Measurements from ENCODE around the gene PTPRF.
A peak's percentile ranks its signal among the peaks of the same experiment; 100 is the strongest.

Gene PTPRF

GRCh38 chr1:43577655-43578542, 47.2 kb downstream of the PTPRF start:
- DNase-seq (ENCODE audit: low read depth in 4 of 4, low spot score in 1 of 4) = no peak

DNA sequence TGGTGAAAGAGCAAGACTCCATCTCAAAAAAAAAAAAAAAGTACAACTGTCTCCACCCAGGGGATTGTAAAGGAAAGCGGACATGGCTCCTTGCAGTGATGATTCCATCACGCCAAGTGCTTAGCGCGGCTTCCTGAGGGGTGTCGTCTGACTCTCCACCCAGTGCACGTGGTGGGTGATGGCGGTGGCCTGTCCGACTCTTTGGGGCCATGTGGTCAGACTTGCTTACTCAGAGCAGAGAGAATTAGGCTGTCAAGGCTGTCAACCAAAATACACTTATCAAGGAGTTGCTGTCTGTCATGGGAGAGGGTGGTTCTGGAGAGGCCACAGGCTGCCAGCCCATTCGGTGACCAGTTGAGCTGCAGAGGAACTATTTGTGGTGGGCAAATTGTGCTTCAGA, 49.4 kb downstream of the PTPRF start:
- no peak for DNase-seq (ENCODE audit: low read depth in 4 of 4, low spot score in 1 of 4)

DNA sequence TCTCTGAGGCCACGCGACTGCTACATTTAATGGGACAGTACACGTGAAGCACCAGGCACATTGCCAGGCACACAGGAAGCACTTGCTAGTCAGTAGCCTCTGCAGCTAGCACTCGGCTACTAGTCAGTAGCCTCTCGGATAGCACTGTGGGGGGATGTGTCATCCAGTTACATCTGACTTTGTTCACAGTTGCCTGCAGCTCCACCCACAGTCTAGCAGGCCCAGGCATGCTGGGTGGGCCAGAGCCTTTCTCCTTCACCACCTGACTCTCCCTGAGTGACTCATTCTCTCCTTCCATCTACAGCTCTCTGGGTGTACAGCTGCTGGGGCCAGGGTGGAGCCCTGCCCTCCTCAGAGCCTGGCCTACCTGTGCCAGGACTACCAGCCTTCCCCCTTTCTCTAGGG, 51.5 kb downstream of the PTPRF start:
- DNase-seq (ENCODE audit: low read depth in 4 of 4, low spot score in 1 of 4) = peak in 2 of 4 experiments; percentile 30 to 45

- DNase-seq (ENCODE audit: low read depth in 4 of 4, low spot score in 1 of 4) = no peak
Observed at GRCh38 chr1:43583058-43583457, 52.4 kb downstream of the PTPRF start.

DNA sequence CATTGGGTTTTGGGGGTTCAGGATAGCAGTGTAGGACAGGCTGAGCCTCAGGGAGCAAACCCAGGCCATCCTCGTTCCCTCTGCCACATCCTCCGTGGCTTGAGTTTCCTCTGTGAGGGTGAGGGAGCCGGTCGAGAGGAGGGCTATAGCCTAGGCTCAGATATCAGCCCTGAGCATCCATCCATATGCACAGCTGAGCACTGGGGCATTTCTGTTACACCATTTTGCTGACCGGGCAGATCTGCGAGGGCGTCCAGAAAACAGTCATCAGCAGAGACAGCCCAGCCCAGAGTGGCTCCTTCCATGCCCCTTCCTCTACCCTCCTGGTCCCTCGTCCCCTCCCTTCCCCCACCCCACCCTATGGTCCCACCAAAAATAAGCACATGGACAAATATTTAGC, 53.5 kb downstream of the PTPRF start:
- DNase-seq (ENCODE audit: low read depth in 4 of 4, low spot score in 1 of 4) = no peak

- DNase-seq (ENCODE audit: low read depth in 4 of 4, low spot score in 1 of 4) = no peak
Observed at GRCh38 chr1:43585557-43585956, 54.9 kb downstream of the PTPRF start.

DNA sequence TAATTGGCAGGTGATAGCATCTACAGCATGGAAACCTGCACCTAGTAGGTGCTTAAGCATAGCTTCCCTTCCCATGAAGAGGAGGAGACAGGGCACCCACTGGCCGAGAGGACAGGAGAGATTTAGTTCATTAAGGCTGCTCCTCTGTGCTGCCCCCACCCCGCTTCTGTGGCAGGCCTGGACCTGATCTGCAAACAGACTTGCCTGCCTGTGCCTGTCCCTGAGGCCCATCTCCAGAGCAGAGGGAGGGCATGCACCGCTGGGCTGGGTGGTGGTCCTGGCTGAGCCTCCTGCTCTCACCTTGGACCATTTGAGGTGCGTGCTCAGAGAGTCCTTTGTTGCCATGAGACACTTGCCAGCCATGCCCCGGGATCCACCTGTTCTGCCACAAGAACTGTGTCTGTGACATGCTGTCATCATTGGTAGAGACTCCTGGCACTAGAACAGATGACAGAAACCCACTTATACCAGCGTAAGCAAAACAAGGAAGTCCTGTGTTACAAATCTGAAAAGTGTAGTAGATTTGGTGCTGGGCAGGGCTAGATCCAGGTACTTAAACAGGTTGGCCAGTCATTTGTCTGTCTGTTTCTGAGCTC, 55.6 kb downstream of the PTPRF start:
- DNase-seq (ENCODE audit: low read depth in 4 of 4, low spot score in 1 of 4) = no peak

DNA sequence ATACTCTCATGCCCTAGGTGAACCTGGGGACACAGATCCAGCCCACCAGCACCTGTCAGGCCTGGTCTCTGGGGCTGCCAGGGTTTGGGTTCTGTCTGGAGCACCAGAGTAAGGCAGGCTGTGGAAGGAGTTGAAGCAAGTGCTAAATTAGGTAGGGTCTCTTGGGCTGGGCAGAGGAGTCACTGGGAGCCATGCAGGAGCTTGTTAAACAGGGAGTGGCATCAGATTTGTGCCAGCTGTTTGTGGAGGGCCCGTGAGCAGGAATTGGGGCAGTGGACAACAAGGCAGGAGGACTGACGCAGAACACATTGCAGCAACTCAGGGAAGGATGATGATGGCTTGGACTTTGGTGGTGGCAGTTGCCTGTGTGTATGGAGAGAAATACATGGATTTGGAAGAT, 56.3 kb downstream of the PTPRF start:
- DNase-seq (ENCODE audit: low read depth in 4 of 4, low spot score in 1 of 4) = no peak

DNA sequence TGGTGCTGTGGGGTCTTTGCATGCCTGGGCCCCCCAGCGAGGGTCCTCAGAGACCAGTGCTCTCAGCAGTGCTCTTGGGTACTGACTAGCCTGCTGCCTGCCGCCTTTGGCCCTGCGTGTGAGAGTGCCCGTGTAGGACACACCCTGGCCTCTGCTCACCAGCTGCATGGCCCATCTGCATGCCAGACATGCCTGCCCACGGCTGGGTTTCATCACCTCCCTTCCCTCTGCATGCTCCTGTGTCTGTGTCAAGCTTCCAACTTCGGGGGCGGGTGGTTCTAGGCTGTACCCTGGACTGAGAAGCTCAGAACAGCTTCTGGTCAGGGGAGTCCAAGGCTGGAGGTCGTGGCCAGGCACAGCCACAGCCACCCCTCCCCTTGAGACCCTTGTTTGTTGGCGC, 56.9 kb downstream of the PTPRF start:
- DNase-seq (ENCODE audit: low read depth in 4 of 4, low spot score in 1 of 4) = no peak

- DNase-seq (ENCODE audit: low read depth in 4 of 4, low spot score in 1 of 4) = no peak
Observed at GRCh38 chr1:43588592-43588991, 57.9 kb downstream of the PTPRF start.

GRCh38 chr1:43590388-43590925, 59.8 kb downstream of the PTPRF start:
- DNase-seq (ENCODE audit: low read depth in 4 of 4, low spot score in 1 of 4) = no peak

DNA sequence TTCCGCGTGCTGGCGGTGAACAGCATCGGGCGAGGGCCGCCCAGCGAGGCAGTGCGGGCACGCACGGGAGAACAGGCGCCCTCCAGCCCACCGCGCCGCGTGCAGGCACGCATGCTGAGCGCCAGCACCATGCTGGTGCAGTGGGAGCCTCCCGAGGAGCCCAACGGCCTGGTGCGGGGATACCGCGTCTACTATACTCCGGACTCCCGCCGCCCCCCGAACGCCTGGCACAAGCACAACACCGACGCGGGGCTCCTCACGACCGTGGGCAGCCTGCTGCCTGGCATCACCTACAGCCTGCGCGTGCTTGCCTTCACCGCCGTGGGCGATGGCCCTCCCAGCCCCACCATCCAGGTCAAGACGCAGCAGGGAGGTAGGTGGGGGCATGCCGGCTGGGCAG, 60.5 kb downstream of the PTPRF start:
- no peak for DNase-seq (ENCODE audit: low read depth in 4 of 4, low spot score in 1 of 4)

- DNase-seq (ENCODE audit: low read depth in 4 of 4, low spot score in 1 of 4) = no peak
Observed at GRCh38 chr1:43592051-43592665, 61.5 kb downstream of the PTPRF start.

GRCh38 chr1:43592974-43593683, 62.4 kb downstream of the PTPRF start:
- DNase-seq (ENCODE audit: low read depth in 4 of 4, low spot score in 1 of 4) = no peak

- DNase-seq (ENCODE audit: low read depth in 4 of 4, low spot score in 1 of 4) = no peak
Observed at GRCh38 chr1:43596579-43596978, 65.9 kb downstream of the PTPRF start.

GRCh38 chr1:43597028-43597427, 66.3 kb downstream of the PTPRF start:
- no peak for DNase-seq (ENCODE audit: low read depth in 4 of 4, low spot score in 1 of 4)

GRCh38 chr1:43597721-43598120, 67.0 kb downstream of the PTPRF start:
- no peak for DNase-seq (ENCODE audit: low read depth in 4 of 4, low spot score in 1 of 4)

DNA sequence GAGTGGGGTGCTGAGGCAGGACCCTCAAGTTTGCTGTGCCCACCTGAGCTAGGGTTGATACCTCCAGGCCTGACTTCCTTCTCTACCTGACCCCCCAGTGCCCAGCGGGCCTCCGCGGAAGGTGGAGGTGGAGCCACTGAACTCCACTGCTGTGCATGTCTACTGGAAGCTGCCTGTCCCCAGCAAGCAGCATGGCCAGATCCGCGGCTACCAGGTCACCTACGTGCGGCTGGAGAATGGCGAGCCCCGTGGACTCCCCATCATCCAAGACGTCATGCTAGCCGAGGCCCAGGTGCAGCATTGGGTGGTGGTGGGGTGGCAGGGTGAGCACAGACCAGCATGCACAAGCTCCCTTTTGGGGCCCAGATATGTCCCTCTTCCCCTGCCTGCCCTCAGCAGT, 67.9 kb downstream of the PTPRF start:
- DNase-seq (ENCODE audit: low read depth in 4 of 4, low spot score in 1 of 4) = no peak

GRCh38 chr1:43600033-43601020, 69.6 kb downstream of the PTPRF start:
- DNase-seq (ENCODE audit: low read depth in 4 of 4, low spot score in 1 of 4) = no peak

DNA sequence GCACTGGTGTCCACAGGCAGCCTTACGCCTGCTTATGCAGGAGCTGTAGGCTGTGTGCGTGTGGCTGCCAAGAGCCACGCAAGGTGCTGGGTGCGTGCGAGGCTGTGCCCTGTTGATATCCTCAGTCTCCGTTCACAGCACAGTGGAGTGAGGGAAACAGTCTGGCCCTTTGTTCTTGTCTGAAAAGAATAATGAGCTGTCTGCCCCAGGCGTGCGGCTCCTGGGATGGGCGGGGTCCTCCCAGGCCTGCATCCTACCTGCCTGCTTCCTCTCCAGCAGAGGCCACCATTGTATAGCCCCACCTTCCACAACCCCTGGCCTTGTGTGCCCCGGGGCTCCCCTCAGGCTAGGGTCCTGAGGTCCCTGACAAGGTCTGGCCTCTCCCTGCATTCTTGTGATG, 72.3 kb downstream of the PTPRF start:
- DNase-seq (ENCODE audit: low read depth in 4 of 4, low spot score in 1 of 4) = no peak

All from stimulated activated CD4-positive, alpha-beta T cell treated with anti-CD3 and anti-CD28 coated beads, Interleukin-1b, Interleukin-23, amount 100 ng/mL, for 24 hours (primary cell).